HG03135 (cell line): Measurements from ENCODE around the gene POLR2B.
"Not testable (repeated sequence)": the region's sequence is repeated elsewhere in the genome, so short reads cannot be mapped to it uniquely, and the experiment has no call there.

ENCODE experiments used
- ATAC-seq: cut with Tn5 transposase; IDR thresholded peaks from one replicate; pipeline ENCODE4 v1.9.1; 2021; ENCODE audit warnings: mild to moderate bottlenecking, moderate library complexity; ENCODE audit not compliant: unreplicated experiment

Gene POLR2B

DNA sequence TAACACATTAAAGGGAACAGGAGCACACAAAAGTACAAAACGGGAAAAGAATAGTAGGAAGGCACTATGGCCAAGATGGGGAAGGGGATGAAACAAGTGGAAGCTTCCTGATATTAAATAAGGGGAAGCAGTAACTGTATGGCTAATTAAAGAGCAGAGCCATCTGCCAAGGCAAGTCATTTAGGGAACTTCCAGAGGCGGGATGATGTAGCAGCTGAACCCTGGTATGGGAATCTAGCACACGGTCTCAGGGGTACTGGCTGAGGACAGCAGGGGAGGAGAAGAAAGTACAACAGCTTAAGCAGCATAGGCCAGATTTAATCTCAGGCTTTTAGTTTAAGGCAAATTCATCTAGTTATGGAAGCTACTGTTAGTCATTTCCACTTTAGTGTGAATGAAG is 72.4 kb downstream of the POLR2B start:
- no peak for ATAC-seq

DNA sequence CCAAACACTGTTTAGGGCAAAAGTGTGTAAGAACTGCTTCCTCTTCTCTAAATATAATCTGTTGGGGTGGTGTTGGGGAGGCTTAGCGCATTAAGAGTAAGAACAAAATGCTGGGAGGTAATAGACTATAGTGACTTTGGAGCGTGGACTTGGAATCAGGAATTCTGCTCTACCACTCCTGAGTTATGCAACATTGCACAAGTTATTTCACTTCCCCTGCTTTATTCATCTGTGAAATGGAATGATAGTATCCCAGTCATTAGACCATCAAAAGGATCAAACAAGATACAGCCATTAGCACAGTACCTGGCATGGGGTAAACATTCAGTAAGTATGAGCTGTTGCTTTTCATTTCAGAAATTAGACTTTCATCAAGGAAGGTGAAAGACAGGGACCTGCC is 72.8 kb downstream of the POLR2B start:
- no peak for ATAC-seq

DNA sequence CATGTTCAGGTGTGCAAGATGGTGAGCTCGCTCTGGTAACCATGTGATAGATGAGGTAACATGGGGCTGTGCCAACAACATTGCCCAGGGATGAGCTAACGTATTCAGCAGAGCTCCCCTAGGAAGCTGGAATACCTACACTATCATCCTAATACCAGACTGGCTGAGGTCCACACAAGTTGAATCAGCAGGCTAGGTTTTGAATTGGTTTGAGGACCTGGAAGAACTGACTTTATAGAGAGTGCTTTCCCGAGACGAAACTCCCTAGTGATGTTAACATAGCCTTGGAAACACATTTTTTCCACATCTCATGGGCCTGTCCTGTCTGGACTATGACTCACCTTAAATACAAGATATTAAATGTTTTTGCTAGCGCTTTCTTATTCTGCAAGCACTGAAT is 74.8 kb downstream of the POLR2B start:
- ATAC-seq: no peak

DNA sequence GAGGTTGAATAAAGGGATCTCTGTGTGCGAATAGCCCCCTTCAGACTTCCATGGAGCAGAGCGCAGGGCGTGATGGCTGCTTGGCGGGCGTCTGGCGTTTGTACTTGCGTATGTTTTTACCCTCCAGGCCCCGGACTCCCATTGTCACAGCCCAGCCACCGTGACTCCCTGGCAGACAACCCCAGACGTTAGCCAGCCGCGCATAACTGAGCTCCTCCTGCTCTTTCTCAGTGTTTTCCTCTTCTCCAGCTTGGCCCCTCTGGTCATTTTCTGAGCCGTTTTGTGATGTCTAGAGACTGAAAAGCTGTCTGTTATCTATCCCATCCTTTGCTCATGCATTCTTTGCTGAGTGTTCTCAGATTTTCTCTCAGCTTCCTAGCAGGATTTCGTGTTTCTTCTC is 77.2 kb downstream of the POLR2B start:
- ATAC-seq: no peak

DNA sequence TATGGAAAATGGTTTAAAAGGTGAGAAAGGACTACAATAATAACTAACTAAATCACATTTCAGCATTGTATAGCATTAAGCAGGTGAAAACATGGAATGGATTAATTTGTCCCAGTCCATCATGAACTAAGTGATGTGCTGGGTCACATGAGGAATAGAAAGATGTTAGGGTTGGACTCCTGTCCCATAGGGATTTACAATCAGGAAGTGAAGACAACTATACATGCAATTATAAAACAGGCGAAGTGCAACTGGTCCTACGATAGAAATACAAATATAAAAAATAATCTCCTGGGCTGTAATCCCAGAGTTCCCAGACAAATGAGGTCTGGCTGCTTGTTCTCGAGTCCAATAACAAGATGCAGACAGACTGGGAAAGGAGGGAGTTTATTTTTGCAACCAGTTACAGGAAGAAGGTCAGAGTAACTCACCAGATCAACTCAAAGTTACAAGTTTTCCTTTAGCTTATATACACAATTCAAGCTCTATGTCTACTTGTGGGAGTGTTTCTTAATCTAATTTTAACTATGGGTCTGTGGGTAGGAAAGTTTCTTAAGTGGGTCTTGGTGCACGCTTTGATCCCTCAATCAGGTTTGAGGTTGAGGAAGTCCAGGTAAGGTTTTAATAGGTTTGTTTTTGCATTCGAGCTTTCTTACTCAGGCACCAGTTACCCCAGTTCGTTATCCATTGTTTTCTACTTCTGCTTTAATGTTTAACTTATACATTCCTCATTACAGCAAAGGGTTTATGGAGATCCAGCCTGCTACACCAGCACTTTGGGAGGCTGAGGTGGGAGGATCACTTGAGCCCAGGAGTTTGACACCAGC is 81.4 kb downstream of the POLR2B start:
- no peak for ATAC-seq

DNA sequence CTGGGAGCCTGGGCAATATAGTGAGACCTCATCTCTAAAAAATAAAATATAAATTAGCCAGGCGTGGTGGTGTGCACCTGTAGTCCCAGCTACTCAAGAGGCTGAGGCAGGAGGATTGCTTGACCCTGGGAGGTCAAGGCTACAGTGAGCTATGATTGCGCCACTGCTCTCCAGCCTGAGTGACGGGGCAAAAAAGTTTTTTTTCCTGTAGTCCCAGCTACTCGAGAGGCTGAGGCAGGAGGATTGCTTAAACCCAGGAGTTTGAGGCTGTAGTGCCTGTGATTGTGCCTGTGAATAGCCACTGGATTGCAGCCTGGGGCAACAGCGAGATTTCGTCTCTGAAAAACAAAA is 82.0 kb downstream of the POLR2B start:
- not testable (repeated sequence) for ATAC-seq

DNA sequence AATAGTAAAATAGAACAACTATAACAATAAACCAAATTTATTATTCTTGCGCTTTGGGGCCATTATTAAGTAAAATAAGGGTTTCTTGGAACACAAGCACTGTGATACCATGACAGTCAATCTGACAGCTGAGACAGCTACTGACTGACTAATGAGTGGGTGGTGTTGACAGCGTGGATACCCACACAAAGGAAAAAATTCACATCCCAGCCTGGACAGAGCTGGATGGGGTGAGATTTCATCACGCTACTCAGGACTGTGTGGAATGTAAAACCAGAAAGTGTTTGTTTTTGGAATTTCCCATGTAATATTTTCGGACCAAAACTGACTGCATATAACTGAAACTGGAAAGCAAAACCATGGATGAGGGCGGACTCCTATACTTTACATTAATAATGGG is 82.7 kb downstream of the POLR2B start:
- no peak for ATAC-seq

DNA sequence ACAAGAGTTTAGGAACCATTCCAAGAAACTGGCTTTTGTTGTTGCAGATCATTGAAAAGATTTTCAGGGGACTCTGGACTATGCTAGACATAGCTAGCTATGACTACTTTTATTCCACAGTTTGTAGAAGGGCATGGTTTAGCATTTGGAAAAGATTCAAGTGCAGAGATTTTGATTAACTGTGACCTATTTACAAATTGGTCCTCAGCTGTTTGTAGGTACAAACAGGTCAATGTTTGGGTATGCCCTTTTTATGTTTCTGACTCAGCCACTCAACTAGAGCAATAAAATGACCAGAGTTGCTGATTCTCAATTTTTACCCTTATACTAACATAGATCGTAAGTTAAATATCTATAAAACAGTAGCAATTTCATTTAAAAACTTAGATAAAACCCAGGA is 84.8 kb downstream of the POLR2B start:
- ATAC-seq: no peak

DNA sequence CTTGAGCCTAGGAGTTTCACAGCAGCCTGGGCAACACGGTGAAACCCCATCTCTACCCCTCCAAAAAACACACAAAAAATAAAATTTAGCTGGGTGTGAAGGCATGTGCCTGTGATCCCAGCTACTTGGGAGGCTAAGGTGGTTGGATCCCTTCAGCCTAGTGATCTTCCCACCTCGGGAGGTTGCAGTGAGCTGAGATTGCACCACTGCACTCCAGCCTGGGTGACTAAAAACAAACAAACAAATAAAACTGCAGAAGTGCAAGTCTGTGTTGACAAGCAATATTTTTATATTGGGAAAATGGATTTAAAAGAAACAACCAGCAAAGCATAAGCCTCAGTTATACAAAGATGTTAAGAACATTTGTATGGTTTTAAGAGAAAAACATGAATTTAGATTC is 85.4 kb downstream of the POLR2B start:
- no peak for ATAC-seq

DNA sequence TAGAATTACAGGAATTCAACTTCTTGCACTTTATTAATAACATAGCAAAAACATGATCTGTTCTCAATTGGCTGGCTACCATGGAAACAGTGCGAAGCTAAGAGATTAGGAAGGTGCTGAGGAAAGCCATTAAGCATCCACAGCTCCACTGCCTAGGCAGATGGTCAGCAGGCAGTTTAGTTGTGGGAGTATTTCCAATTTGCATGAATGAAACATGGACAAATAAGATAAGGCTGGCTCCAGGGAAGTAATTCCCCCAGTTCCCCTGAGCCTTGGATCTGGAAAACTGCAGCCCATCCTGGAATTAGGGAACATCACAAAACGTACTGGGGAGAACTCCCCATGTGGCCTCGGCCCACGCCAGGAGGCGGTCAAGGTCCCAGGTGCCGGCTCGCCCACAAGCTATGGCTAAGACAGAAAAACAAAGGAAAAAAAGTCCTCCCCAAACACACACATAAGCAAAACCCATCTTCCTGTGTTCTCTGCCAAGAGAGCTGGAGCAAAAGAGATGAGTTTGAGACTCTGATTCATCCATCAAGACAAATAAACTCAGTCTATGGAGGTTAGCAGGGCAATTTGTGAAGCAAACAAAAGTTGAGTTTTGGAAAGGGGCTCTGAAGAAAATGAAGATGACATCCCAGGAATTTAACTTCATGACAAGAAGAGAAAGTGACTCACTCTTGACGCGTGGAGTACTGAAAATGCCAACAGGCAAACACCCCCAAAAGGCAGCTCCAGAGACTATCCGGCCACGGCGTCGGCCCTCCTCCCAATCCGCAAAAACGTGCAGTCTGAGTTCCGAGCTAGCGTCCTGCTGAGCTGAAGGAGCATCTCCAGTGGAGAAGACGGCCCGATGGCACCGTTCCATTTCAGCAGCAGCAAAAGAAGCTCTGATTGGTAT is 86.4 kb downstream of the POLR2B start:
- no peak for ATAC-seq

DNA sequence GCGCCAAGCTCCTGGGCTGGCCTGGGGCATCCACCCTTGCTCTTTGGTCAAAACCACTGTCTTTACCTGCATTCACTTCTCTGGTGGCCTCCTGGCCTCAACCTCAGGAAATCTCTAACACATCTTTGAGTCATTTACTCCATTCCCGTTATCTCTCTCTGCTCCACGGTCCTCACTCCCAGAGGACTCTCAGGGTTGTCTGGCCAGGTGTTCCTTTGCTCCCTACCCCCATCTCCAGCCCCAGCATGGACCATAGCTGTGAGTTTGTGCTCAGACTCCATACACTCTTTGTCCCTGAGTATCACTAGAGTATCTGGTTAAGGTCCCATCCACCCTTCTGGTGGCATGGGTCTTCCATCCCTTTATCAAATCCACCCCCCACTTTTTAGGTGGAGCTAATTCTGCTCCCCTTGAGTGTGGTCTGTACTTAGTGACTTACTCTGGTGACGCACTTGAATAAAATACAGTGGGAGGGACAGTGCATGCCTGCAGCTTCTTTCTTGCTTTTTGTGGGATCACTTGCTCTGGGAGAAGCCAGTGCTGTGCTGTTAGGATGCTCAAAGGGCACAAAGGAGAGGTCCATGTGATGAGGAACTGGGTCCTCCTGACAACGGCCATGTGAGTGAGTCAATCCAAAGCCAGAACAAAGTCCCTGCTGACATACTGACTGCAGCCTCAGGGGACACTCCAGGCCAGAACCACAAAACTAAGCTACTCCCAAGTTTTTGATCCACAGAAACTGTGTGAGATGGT is 87.2 kb downstream of the POLR2B start:
- ATAC-seq: no peak

DNA sequence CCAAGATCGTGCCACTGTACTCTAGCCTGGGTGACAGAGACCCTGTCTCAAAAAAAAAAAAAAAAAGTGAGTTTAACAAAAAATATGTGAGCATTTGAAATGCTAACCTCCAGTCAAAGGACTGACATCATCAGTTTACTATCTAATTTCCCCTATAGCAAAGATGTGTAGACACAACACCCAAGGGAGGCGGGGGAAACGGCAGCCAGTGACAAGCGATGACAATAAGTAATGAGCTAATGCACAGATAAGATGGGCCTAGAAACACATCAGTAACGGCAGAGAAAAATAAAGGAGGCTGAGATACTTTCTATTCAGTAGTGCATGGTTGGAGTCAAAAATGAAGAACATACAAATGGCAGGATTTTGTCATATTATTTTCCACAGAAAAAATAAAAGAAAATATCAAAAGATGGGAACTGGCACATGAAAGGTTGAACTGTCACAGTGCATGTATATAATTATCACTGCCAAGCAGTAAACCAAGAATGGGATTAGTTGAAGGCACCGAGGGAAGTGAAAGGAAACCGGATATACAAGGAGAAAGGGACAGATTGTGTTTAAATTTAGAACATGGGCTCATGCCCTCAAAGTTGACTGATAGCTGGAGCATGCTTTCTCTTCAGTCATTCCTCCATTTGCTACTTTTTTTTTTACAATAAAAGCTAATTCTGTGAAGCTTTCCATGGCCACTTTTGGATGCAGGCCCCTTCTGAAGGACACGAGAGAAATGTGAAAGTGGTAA is 89.7 kb downstream of the POLR2B start:
- no peak for ATAC-seq

DNA sequence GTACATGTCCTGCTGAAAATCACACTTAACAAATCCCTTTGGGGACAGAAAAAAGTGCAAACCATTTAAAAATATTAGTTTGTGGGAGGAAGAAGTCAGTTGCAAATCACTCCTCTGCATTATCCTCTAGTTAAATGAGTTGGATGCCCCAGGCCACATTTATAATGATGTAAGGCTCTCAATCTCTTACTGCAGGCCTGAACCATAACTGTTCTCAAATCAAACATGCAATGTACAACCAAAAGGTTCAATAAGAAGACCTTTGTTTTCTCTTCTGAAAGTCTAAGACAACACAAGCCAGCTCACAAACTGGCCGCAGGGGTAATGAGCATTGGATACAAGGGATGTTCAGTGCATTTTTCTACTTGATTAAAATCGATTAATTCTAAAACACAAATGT is 91.8 kb downstream of the POLR2B start:
- no peak for ATAC-seq

DNA sequence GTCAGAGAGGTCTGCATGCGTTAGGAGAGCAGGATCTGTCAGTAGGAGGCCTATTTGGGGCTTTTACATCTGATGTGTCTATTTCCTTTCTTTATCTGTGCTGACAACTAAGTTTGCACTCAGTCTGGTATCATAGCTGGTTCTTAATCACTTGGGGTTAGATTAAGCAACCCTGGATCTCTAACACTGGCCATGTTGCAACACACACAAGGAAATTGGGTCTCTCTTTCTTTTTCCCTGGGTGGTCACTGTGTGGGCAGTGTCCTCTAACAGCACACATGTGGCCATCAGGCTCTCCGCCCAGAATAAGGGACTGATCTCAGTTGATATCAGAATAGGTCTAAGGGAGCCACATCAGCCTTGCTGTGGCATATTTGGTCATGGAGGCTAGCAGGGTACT is 92.6 kb downstream of the POLR2B start:
- no peak for ATAC-seq

DNA sequence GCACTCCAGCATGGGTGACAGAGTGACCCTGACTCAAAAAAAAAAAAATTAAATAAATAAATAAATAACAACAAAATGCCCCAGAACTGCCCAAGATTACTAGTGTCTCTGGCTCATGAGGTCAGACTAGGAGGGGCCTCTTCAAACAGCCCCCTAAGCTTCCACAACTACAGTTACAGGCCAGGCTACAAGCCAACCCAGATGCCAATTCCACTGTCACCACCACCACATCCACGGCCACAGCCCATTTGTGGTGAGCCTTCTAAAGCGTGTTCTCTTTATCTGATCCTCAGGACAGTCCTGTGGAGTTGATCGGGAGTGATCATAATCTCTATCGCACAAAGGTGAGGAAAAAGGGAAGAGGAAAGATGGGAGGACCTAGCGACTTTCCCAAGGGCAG is 94.9 kb downstream of the POLR2B start:
- no peak for ATAC-seq

DNA sequence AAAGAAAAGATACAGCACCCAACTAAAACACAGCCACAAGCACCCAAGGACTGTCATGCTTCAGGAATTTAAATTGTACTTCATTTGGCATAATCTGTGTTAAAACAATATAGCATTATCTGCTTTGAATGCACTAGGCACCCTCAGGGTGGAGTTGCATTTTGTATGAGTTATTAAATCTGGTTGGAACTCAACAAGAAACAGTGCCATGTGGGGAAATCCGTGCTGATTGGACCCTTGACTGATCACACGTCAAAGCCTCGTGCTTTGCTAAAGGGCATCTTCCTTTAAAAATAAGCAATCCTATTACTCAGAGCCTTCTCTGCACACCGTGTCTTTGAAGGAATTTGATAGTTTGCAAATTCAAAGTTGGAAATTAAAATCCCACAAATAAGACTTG is 96.0 kb downstream of the POLR2B start:
- ATAC-seq: no peak

DNA sequence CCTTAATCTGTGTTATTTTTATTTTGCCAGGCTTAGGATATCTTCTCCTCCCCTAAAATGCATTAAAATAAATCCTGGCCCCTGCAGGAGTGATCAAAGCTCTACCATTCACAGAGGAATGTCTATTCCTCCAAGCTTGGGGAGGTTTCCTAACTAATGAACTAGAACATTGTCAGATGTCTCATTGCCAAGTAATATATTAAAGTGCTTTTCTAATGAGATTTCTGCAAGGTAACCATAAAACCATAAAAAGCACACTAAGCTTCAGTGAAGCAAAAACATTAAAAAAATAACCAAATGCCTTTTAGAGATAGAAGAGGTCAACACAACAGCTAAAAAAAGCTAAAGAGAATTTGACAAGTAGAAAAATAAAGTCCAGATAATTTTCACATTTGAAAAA is 96.7 kb downstream of the POLR2B start:
- ATAC-seq: no peak

DNA sequence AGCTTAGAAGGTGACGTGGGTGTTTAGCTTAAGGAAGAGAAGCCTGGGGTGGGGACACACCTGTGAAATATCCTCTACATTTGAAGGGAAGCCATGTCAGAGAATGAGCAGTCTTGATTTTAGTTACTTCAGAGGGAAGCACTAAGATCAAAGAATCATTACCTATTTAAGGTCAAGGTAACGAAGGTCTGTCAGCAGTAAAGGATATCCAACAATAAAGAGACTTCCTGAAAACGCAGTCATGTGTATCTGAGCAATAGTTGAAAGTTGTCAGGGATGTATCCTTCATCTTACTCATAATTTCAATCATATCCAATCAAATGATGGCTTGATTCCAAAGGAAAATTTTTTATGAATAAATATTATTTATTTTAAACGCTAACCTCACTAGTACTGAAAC is 98.0 kb downstream of the POLR2B start:
- ATAC-seq: no peak

DNA sequence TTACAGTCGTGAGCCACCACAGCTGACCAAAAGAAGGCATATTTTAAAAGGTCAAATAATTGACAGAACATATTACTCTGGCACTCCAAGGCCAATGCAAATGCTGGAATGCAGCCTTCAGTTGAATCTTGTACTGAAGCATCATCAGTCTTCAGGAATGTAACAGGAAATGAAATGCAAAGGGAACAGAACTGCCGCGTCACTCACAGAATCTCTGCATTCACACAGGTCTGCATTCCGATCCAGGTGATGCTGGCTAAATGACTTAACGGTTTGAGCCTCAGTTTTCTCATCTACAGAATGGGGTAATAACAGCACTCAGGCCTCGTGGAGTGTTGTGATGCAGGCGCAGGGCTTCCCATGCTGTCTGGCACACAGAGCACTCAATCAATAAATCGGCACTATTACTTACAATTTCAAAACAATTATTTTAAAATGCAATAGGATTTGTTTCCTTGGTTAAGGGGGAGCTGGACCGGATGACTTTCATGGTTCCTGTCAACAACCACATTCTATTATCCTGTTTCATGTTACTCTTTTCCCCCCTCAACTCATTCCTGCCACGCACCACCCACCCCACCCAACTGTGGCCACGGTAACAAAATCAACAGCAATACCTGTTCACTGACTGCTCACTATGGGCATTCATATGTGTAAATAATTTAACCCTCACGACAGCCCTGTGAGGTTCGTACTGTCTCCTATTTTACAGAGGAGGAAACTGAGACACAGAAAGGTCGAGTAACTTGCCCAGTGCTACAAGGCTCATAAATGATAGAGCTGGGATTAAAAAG is 99.1 kb downstream of the POLR2B start:
- ATAC-seq: no peak
